Gastroesophageal sphincter (tissue), 4 donors: ENCODE data around the gene IGF2R. TPM values are rescaled to one million over a fixed set of nuclear protein-coding genes. Genes with fewer than 3 reads are reported as not detected.

Experiments
- ATAC-seq: fragments of 150-250 bp; one replicate; pipeline ENCODE4 v1.9.1; 2016; ENCODE audit warnings: mild to moderate bottlenecking, moderate library complexity
- H3K27ac ChIP-seq, 4 donors: fragments of 200-600 bp; sonication (generic) in 3 of 4; 1 replicate in 3 of 4; 2 replicates in 1 of 4; pipeline ENCODE4 v1.5.1; 2016 to 2019
- H3K27me3 ChIP-seq: fragments of 200-600 bp; sonication (generic); one replicate; pipeline ENCODE4 v1.5.1; 2019
- H3K36me3 ChIP-seq, 2 donors: fragments of 200-600 bp; sonication (generic); one replicate each; pipeline ENCODE4 v1.5.1; 2019; ENCODE audit warnings: control low read depth in 1 of 2
- H3K4me1 ChIP-seq, 3 donors: fragments of 200-600 bp; sonication (generic); 1 replicate in 2 of 3; 2 replicates in 1 of 3; pipeline ENCODE4 v1.5.1; 2016 to 2019; ENCODE audit warnings: control low read depth in 2 of 3
- H3K4me3 ChIP-seq, 2 donors: fragments of 200-600 bp; sonication (generic); one replicate each; pipeline ENCODE4 v1.5.1; 2019; ENCODE audit warnings: mild to moderate bottlenecking in 1 of 2, moderate library complexity in 1 of 2
- H3K9me3 ChIP-seq, 3 donors: fragments of 200-600 bp; sonication (generic); one replicate each; pipeline ENCODE4 v1.5.1; 2017 to 2019; ENCODE audit warnings: control low read depth in 2 of 3
- CTCF ChIP-seq, 4 experiments: fragments of 200-600 bp in 2 of 4; fragments of 450-650 bp in 2 of 4; sonication (generic) in 1 of 4; IDR thresholded peaks; one replicate each; pipeline ENCODE4 v1.5.1; 2017 to 2019; ENCODE audit warnings: antibody characterized with exemption in 4 of 4, mild to moderate bottlenecking in 2 of 4, moderate library complexity in 2 of 4
- EP300 ChIP-seq: sonication (generic); formaldehyde crosslinking; IDR thresholded peaks from one replicate; pipeline ENCODE4 v1.6.1; 2017; ENCODE audit warnings: antibody characterized with exemption, mild to moderate bottlenecking
- POLR2A ChIP-seq, 2 donors: fragments of 450-650 bp; IDR thresholded peaks; one replicate each; pipeline ENCODE4 v1.6.1; 2017; ENCODE audit warnings: antibody characterized with exemption in 2 of 2, mild to moderate bottlenecking in 2 of 2, moderate library complexity in 1 of 2
- POLR2AphosphoS5 ChIP-seq: sonication (generic); formaldehyde crosslinking; IDR thresholded peaks from one replicate; pipeline ENCODE4 v1.6.1; 2017; ENCODE audit warnings: antibody characterized with exemption
- WGBS, 2 donors: methylation state at CpG; one replicate each; pipeline ENCODE4 v1.1.5; 2018; ENCODE audit warnings: low coverage in 1 of 2; 5-methylcytosine and 5-hydroxymethylcytosine counted together
- total RNA-seq, 4 donors: library from RNA; depleted of rRNA; stranded (reverse); fragments of >200 nt; gene quantifications; one replicate each; pipeline ENCODE4 v1.1.0, GENCODE V29; 2016

The IGF2R gene
- total RNA-seq, 4 donors from 2014 or later, result 47.9 to 81.3 (median 52.7) TPM

GRCh38 chr6:160054271-160054670 lies 85.4 kb downstream of the IGF2R start:
- Histone ChIP-seq H3K27ac (no peak overlapping the region), H3K9me3 (no peaks in the 10 kb centered on the region), H3K36me3 (peaks cover 0 to 100% of the 10 kb centered on the region in 2 donors), H3K27me3 (no peaks in the 10 kb centered on the region), H3K4me1 (no peaks in the 10 kb centered on the region), H3K4me3 (no peak overlapping the region)
- WGBS, 2 donors, result 90 to 98% methylated on average over 4 to 5 of the region's 6 CpGs
- no peak for ATAC-seq
- TF ChIP-seq POLR2A (IDR thresholded peaks at IDR 0.05) (no peak), POLR2AphosphoS5 (no peak), CTCF (IDR thresholded peaks at IDR 0.05) (no peak), EP300 (no peak)

- Histone ChIP-seq H3K4me3 (no peak overlapping the region), H3K4me1 (no peaks in the 10 kb centered on the region), H3K27me3 (no peaks in the 10 kb centered on the region), H3K9me3 (no peaks in the 10 kb centered on the region), H3K36me3 (peaks cover 0 to 100% of the 10 kb centered on the region in 2 donors), H3K27ac (no peak overlapping the region)
- no peak for TF ChIP-seq POLR2A (IDR thresholded peaks at IDR 0.05)
- TF ChIP-seq POLR2AphosphoS5, result no peak
- TF ChIP-seq CTCF (IDR thresholded peaks at IDR 0.05), result no peak
- TF ChIP-seq EP300, result no peak
- 88 to 90% methylated on average over 3 to 5 of the region's 7 CpGs for WGBS, 2 donors
- no peak for ATAC-seq
Observed at GRCh38 chr6:160054913-160055312, 86.0 kb downstream of the IGF2R start.

GRCh38 chr6:160055378-160055777 lies 86.5 kb downstream of the IGF2R start:
- Histone ChIP-seq H3K4me3 (no peak overlapping the region), H3K4me1 (no peaks in the 10 kb centered on the region), H3K27me3 (no peaks in the 10 kb centered on the region), H3K27ac (no peak overlapping the region), H3K9me3 (no peaks in the 10 kb centered on the region), H3K36me3 (peaks cover 0 to 100% of the 10 kb centered on the region in 2 donors)
- 87 to 100% methylated on average over 1 to 3 of the region's 5 CpGs for WGBS, 2 donors
- TF ChIP-seq POLR2AphosphoS5 (no peak), POLR2A (IDR thresholded peaks at IDR 0.05) (no peak), EP300 (no peak), CTCF (IDR thresholded peaks at IDR 0.05) (no peak)
- ATAC-seq, result no peak

- no peak overlapping the region for H3K4me3 ChIP-seq
- TF ChIP-seq POLR2AphosphoS5, result no peak
- TF ChIP-seq POLR2A (IDR thresholded peaks at IDR 0.05), result no peak
- TF ChIP-seq EP300, result no peak
- TF ChIP-seq CTCF (IDR thresholded peaks at IDR 0.05), result no peak
- H3K9me3 ChIP-seq, result no peaks in the 10 kb centered on the region
- 76 to 94% methylated on average over 4 to 5 of the region's 6 CpGs for WGBS, 2 donors
- H3K4me1 ChIP-seq, result no peaks in the 10 kb centered on the region
- no peak overlapping the region for H3K27ac ChIP-seq
- H3K27me3 ChIP-seq, result no peaks in the 10 kb centered on the region
- no peak for ATAC-seq
- peaks cover 0 to 100% of the 10 kb centered on the region in 2 donors for H3K36me3 ChIP-seq
Observed at GRCh38 chr6:160055813-160056212, 86.9 kb downstream of the IGF2R start.

- Histone ChIP-seq H3K27ac (no peak overlapping the region), H3K9me3 (no peaks in the 10 kb centered on the region), H3K4me3 (no peak overlapping the region), H3K27me3 (no peaks in the 10 kb centered on the region), H3K4me1 (no peaks in the 10 kb centered on the region), H3K36me3 (peaks cover 0 to 100% of the 10 kb centered on the region in 2 donors)
- ATAC-seq, result peak; percentile 16
- WGBS, 2 donors, result 80 to 82% methylated on average over 1 to 4 of the region's 6 CpGs
- TF ChIP-seq CTCF (IDR thresholded peaks at IDR 0.05) (no peak), POLR2A (IDR thresholded peaks at IDR 0.05) (no peak), EP300 (no peak), POLR2AphosphoS5 (no peak)
Observed at GRCh38 chr6:160057080-160057479, 88.2 kb downstream of the IGF2R start.
